ENCODE data around the gene C1QTNF5.
"Not testable (repeated sequence)": the region's sequence is repeated elsewhere in the genome, so short reads cannot be mapped to it uniquely, and the experiment has no call there.

The C1QTNF5 gene

GRCh38 chr11:119340335-119341221 is at the start of gene C1QTNF5:
TSS of gene C1QTNF5 (minus strand) at chr11:119340883. CDS start at chr11:119340397, 486 bp downstream.
- no peak for DNase-seq

GRCh38 chr11:119389611-119390254 is 49.0 kb upstream of the C1QTNF5 start:
- DNase-seq = peak; percentile 17

- DNase-seq = no peak
Measured at GRCh38 chr11:119388103-119388502, 47.4 kb upstream of the C1QTNF5 start.

- DNase-seq = no peak
Measured at GRCh38 chr11:119384332-119384731, 43.6 kb upstream of the C1QTNF5 start.

- DNase-seq = not testable (repeated sequence)
Measured at GRCh38 chr11:119382513-119382912, 41.8 kb upstream of the C1QTNF5 start.

- no peak for DNase-seq
Measured at GRCh38 chr11:119382101-119382500, 41.4 kb upstream of the C1QTNF5 start.

- DNase-seq = peak; percentile 97
Measured at GRCh38 chr11:119381181-119381988, 40.7 kb upstream of the C1QTNF5 start, which contains the start of gene USP2. TSS of gene USP2 (minus strand) at chr11:119381690. CDS start at chr11:119373480, 8,210 bp downstream.

GRCh38 chr11:119380827-119381180 is 40.1 kb upstream of the C1QTNF5 start:
- no peak for DNase-seq

GRCh38 chr11:119380160-119380826 is 39.6 kb upstream of the C1QTNF5 start:
- no peak for DNase-seq

- DNase-seq = no peak
Measured at GRCh38 chr11:119378851-119379465, 38.3 kb upstream of the C1QTNF5 start.

GRCh38 chr11:119377961-119378667 is 37.4 kb upstream of the C1QTNF5 start:
- no peak for DNase-seq

GRCh38 chr11:119377112-119377901 is 36.6 kb upstream of the C1QTNF5 start:
- peak; percentile 52 for DNase-seq

GRCh38 chr11:119376197-119376847 is 35.6 kb upstream of the C1QTNF5 start:
- peak; percentile 93 for DNase-seq

GRCh38 chr11:119375337-119376196 is 34.9 kb upstream of the C1QTNF5 start:
- DNase-seq = no peak

GRCh38 chr11:119374632-119375336 is 34.1 kb upstream of the C1QTNF5 start:
- DNase-seq = no peak

- peak; percentile 85 for DNase-seq
Measured at GRCh38 chr11:119373921-119374631, 33.4 kb upstream of the C1QTNF5 start.

- no peak for DNase-seq
Measured at GRCh38 chr11:119373059-119373920, 32.6 kb upstream of the C1QTNF5 start.
